HG03354 (cell line): ENCODE data around the gene ZNF638.
"Not testable (repeated sequence)": the region's sequence is repeated elsewhere in the genome, so short reads cannot be mapped to it uniquely, and the experiment has no call there.

Experiments used
- ATAC-seq: cut with Tn5 transposase; IDR thresholded peaks from one replicate; pipeline ENCODE4 v1.9.1; 2021; ENCODE audit warnings: mild to moderate bottlenecking; ENCODE audit not compliant: unreplicated experiment, poor library complexity, severe bottlenecking

ZNF638 gene

GRCh38 chr2:71389384-71390072 lies 57.9 kb downstream of the ZNF638 start:
- no peak for ATAC-seq

DNA sequence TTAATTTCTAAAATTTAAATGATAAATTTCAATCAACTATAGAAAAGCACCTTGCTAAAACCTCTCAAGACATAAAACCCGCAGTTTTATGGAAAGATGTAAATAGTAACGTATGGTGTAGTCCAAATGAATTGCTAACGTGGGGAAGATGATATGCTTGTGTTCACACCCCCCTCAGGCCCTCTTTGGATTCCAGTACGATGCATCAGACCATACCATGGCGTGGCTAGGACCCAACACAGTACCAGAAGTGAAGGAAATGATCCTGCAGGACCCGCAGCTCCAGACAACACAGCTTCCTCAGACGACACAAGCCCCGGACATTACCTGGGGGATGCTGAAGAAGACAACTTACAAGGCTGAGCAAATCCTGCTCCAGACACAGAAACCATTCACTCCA lies 61.6 kb downstream of the ZNF638 start:
- ATAC-seq = no peak

DNA sequence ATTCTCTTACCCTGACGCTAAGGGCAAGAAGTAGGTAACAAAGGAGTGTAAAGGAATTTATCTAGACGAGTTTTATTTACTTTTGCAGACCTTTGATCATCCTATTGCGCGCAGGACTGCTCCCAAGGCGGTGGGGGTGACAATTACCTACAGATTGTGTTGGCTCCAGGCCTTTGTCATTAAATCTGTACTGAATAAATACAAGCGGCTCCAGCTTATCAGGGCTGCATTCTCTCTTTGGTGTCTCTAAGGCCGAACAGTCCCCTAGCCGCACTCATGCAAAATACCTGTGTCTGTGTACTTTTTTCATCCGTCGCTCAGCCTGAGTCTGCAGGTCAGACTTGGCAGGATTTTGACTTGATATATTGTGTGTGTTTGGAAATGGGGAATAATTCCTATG lies 63.9 kb downstream of the ZNF638 start:
- ATAC-seq = no peak

DNA sequence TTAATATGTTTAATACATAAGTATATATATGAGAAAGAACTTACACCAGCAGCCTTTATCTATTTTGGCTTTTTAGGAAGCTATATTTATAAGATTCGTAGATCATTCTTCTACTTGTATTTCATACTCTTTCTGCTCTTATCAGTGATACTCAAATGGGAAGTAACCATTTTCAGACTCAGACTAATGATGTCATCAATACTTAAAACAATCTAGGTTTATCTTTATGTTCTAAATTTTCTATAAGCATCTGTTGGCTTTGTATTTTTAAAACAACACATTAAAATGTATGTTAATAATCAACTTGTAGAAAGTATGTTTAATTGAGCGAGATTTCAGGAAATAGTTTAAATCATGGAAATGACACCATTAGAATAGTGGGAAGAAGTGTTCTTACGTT lies 70.8 kb downstream of the ZNF638 start:
- no peak for ATAC-seq

DNA sequence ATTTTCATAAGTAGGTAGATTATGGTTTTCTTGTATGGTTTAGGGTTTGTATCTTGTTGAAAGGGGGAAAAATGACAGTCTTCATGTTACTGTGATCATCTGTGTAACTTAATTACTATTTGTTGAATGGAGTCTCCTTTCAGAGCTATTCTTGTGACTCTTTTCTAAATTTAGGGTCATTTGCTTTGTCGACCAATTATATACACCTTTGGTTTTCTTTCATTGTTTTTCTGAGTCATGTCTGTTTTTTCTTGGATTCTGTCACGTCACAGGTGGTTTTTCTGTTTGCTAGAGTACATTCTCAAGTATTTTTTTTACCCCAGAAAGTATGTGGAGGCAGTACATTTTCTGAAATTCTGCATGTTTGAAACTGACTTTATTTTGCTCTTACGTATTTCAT lies 78.0 kb downstream of the ZNF638 start:
- ATAC-seq = no peak

GRCh38 chr2:71410696-71411095 lies 79.1 kb downstream of the ZNF638 start:
- ATAC-seq = no peak

DNA sequence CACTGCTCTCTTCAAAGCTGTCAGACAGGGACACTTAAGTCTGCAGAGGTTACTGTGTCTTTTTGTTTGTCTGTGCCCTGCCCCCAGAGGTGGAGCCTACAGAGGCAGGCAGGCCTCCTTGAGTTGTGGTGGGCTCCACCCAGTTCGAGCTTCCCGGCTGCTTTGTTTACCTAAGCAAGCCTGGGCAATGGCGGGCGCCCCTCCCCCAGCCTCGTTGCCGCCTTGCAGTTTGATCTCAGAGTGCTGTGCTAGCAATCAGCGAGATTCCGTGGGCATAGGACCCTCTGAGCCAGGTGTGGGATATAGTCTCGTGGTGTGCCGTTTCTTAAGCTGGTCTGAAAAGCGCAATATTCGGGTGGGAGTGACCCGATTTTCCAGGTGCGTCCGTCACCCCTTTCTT lies 85.3 kb downstream of the ZNF638 start:
- ATAC-seq = not testable (repeated sequence)

- no peak for ATAC-seq
Observed at GRCh38 chr2:71417300-71418202, 86.0 kb downstream of the ZNF638 start.

DNA sequence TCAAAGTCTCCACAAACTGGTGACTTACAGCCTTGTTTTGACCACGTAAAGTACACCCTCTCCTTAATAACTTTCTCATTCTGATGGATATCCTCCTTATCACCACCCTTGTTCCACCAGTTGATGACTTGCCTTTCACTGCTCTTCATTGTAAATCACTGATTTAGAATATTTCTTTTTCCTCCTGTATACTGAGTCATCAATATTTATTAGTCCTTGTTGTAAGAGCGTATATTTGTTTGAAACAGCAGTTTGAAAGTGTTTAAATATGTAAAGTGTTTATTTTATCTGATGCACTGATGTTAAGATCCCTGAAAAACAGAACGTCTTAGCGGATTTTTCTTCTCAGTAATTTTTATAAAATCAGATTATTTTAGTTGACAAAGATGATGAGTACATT lies 87.6 kb downstream of the ZNF638 start:
- no peak for ATAC-seq

- ATAC-seq = no peak
Observed at GRCh38 chr2:71419976-71420375, 88.4 kb downstream of the ZNF638 start.

DNA sequence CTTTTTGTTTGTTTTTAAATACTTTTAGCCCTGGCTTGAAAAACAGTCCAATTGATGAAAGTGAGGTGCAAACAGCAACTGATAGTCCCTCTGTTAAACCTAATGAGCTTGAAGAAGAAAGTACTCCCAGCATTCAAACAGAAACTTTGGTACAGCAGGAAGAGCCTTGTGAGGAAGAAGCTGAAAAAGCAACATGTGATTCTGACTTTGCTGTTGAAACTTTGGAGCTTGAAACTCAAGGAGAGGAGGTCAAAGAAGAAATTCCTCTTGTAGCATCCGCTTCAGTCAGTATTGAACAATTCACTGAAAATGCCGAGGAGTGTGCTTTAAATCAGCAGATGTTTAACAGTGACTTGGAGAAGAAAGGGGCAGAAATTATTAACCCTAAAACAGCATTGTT lies 91.2 kb downstream of the ZNF638 start:
- ATAC-seq = no peak

DNA sequence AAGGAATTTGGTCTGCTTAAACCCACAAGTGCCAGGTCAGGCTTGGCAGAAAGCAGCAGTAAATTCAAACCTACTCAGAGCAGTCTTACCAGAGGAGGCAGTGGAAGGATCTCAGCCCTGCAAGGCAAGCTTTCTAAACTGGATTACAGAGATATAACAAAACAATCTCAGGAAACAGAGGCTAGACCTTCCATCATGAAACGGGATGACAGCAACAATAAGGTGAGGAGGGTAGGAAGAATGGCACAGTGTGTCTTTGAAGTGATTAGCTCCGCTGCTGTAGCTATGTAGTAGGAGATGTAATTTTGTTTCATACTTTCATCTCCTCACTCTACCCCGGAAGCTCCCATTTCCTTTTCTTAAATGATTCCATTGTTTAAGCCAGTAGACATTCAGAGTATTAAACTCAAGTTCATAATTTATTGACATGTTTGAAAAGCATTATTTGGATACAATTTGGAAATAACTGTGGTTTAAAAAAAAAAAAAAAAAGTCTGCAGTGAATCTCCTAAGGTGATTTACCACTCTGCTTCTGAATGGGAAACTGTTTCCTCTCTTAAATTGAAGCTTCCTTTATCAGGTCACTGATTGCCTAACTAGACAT lies 92.3 kb downstream of the ZNF638 start:
- ATAC-seq = no peak

DNA sequence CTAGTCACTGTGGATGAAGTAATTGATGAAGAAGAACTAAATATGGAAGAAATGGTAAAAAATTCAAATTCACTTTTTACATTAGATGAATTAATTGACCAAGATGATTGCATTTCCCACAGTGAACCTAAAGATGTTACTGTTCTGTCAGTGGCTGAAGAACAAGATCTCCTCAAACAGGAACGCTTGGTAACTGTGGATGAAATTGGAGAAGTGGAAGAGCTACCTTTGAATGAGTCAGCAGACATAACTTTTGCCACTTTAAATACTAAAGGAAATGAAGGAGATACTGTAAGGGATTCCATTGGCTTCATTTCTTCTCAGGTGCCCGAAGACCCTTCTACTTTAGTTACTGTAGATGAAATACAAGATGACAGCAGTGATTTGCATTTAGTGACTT lies 95.1 kb downstream of the ZNF638 start:
- ATAC-seq = no peak

DNA sequence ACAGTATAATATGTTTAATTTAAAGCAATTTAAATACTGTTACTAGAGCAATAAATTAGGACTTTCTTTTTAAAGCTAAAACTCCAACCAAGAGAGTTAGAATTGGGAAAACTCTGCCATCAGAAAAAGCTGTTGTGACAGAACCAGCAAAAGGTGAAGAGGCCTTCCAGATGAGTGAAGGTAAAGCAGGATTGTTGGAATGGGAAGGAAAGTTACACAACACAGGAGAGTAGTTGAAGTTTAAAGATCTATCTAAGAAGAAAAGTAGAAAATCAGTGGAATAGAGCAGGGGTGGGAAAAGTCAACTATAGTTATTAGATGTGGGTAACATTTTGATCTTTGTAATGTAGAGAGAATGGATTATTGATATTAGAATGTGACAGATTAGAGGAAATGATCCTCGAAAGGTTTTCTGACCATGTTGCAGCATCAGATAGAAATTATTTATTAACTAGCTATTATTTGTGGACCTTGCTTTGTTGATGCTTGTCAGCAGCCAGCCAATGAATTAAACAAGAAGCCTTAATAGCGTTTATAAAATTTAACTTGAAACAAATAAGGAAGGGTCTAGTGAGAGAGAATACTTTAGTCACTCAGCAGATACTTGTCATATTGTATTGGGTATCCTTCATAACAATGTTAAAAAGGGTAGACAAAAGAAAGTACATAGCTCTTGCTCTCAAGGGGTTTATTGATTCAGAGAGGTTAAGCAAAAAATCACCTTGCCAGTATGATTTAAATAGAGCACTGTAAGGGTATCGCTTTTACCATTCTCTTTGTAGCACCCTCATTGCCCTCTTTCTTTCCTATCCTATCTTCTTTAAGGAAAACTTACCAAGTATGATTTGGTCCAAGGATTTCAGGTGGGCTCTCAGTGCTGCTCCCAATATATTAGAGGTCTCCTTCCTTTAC lies 97.1 kb downstream of the ZNF638 start:
- ATAC-seq = no peak

GRCh38 chr2:71445142-71445541 lies 113.6 kb downstream of the ZNF638 start:
- not testable (repeated sequence) for ATAC-seq

DNA sequence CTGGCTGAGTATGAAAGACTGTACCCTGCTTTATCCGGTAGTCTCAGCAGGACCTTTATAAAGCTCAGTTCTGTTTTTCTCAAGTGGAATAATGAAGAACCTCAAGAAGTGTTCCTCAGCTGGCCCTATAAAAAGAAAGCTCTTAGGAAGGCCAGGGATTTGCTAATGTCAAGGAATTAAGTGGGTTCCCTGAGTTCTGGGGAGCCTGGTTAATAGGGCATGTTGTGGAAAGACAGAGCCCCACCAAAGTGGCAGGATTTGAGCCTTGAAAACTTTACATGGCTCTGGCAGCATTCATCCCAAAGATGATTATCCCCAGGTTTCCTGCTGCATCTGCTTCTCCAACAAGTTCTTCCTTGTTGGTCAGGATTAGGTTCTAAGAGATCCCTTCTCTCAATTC lies 114.9 kb downstream of the ZNF638 start:
- no peak for ATAC-seq

GRCh38 chr2:71449343-71449742 lies 117.8 kb downstream of the ZNF638 start:
- no peak for ATAC-seq

GRCh38 chr2:71451705-71452104 lies 120.1 kb downstream of the ZNF638 start:
- no peak for ATAC-seq

DNA sequence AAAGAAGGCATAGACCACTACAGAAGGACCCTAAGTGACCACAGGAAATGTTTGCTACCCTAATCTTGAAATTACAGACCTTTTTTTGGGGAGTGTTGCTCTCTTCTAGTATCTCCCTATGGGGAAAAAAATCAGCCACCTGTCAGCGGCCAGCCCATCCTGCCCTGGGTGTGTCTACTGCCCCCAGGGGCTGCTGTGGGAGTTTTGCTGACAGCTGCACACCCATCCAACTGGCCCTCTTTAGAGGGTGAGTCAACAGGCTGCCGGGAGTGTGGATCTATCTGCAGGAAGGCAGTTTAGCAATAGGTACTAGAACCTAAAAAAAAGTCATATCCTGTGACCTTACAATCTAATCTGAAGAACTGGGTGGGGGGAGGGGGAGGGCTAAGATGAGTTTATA lies 121.0 kb downstream of the ZNF638 start:
- ATAC-seq = no peak
